Measurements from ENCODE around the gene GARIN5A.

Gene GARIN5A

DNA sequence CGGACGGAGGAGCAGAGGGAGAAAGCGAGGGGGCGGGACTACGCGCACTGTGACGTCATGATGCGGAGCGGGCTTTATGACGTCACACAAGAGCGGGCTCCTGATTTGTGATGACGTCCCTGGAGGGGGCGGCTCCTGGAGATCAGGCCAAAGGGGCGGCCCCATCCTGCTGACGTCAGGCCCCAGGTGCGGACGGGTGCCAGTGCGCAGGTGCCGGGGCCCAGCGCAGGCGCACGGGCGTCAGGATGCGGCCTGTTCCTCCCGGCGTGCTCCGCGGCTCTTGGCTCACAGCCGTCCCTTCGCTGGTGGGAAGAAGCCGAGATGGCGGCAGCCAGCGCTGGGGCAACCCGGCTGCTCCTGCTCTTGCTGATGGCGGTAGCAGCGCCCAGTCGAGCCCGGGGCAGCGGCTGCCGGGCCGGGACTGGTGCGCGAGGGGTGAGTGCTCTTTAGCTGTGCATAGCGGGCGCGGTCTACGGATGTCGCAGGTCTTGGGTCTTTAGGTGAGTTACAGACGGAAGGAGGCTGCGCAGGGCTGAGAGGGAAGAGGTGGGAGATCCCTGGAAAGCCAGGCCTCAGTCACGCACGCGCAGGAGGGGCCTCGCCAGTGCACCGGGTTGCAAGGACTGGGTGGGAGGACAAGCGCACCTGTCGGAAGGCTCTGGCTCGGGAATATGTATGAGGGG is at the start of gene GARIN5A, which contains the start of gene EMC10:
Gene GARIN5A, minus strand, starts transcription at position 625 of the 683 bp plus-strand sequence. Its CDS starts 460 bp downstream, at position 165.
Gene EMC10, plus strand, starts transcription at position 284 of the 683 bp plus-strand sequence. Its CDS starts 38 bp downstream, at position 322.
- Mint-ChIP-seq H3K27me3 (no peaks in the 10 kb centered on the region), H3K9me3 (peaks cover 0 to 4% of the 10 kb centered on the region in 2 donors), H3K27ac (peak within 1 kb of the TSS; percentile 98), H3K36me3 (peaks cover 25 to 37% of the 10 kb centered on the region in 2 donors), H3K4me3 (peak within 1 kb of the TSS; percentile 99 to 100), H3K4me1 (peaks cover 30 to 46% of the 10 kb centered on the region in 2 donors)
- DNase-seq (peak; percentile 96), ATAC-seq (replicated peaks) (peak; percentile 96 to 98)

GRCh38 chr19:50522881-50523280 is 46.2 kb upstream of the GARIN5A start:
- Mint-ChIP-seq H3K27ac (no peak overlapping the region), H3K4me1 (no peaks in the 10 kb centered on the region), H3K36me3 (no peaks in the 10 kb centered on the region), H3K27me3 (peaks cover 3 to 7% of the 10 kb centered on the region in 2 donors), H3K9me3 (no peaks in the 10 kb centered on the region), H3K4me3 (no peak overlapping the region)
- ATAC-seq (replicated peaks), result no peak
- DNase-seq, result no peak

GRCh38 chr19:50520822-50521465 is 44.3 kb upstream of the GARIN5A start:
- Mint-ChIP-seq H3K4me3 (no peak overlapping the region), H3K4me1 (no peaks in the 10 kb centered on the region), H3K27me3 (peaks cover 4% of the 10 kb centered on the region in 2 donors), H3K9me3 (no peaks in the 10 kb centered on the region), H3K36me3 (no peaks in the 10 kb centered on the region), H3K27ac (no peak overlapping the region)
- ATAC-seq (replicated peaks) (no peak), DNase-seq (no peak)

DNA sequence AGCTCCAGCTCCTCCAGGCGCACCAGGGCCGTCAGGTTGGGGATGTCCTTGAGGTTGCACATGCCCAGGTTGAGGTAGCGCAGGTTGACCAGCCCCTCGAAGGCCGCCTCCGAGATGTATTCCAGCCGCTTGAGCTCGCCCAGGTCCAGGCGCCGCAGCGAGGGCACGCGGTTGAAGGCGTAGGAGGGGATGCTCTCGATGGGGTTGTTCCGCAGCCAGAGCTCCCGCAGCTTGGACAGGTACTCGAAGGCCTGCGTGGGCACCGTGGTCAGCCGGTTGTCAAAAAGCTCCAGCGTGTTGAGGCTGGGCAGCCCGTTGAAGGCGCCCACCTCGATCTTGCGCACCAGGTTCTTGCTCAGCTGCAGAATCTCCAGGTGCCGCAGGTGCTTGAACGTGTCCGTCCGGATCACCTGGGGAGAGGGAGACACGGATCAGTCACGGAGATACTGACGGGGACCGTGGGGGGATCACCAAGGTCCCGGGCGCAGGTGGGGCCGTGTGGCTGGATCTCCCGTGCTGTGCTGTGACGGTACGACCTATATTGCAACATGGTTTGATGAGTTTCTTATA is 42.4 kb upstream of the GARIN5A start:
- no peak for DNase-seq
- H3K27me3 Mint-ChIP-seq, result peaks cover 17 to 21% of the 10 kb centered on the region in 2 donors
- peaks cover 3 to 5% of the 10 kb centered on the region in 2 donors for H3K4me1 Mint-ChIP-seq
- no peak overlapping the region for H3K4me3 Mint-ChIP-seq
- no peak overlapping the region for H3K27ac Mint-ChIP-seq
- H3K36me3 Mint-ChIP-seq, result no peaks in the 10 kb centered on the region
- no peaks in the 10 kb centered on the region for H3K9me3 Mint-ChIP-seq
- no peak for ATAC-seq (replicated peaks)

DNA sequence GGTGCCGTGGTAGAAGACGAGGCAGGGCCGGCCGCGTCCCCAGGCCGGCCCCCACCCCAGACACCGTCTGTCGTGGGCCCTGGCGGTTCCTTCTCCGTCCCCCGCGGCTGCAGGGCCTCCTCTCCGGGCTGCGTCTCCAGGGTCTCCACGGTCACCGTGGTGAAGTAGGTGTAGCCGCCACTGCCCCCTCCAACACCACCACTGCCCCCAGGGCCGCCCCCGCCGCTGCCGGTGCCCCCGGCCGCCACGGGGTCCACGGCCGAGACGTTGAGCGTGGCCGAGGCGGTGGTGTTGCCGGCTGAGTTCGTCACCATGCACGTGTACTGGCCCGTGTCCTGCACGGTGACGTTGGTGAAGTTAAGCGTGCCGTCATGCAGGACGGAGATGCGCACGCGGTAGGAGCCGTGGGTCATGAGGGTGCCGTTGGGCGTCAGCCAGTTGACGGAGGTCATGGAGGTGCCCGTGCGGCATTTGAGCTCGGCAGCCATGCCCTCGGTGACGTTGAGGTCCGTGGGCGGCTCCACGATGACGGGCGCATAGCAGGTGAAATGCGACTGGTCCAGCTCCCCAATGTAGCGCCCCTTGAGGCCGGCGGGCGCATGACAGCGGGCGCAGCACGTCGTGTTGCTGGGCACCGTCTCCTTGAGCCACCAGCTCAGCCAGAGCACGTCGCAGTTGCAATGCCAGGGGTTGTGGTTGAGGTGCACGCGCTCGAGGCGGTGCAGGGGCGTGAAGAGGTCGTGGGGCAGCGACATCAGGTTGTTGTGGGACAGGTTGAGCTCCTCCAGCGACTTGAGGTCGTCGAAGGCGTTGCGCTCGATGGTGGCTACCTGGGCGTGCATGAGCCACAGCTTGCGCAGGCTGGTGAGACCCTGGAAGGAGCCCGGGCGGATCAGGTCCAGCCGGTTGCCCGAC is 41.7 kb upstream of the GARIN5A start:
- Mint-ChIP-seq H3K27ac (no peak overlapping the region), H3K9me3 (no peaks in the 10 kb centered on the region), H3K4me1 (peaks cover 5 to 6% of the 10 kb centered on the region in 2 donors), H3K27me3 (peaks cover 20 to 28% of the 10 kb centered on the region in 2 donors), H3K36me3 (no peaks in the 10 kb centered on the region), H3K4me3 (no peak overlapping the region)
- DNase-seq (no peak), ATAC-seq (replicated peaks) (no peak)

DNA sequence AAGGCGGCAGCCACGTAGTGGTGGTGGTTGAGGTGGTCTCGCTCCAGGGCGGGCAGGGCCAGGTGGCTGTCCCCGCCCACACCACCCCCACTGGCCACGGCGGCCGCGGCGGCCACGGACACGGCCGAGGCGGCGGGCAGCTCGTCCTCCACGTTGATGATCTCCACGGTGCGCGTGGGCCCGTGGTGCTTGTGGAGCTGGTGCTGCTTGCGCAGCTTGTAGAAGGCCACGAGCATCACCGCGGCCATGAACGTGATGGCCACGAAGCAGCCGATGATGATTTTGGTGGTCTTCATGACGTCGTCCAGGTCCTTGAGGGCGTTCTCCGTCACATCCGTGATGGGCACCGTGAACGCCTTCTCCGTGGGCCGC is 41.0 kb upstream of the GARIN5A start:
- Mint-ChIP-seq H3K27ac (no peak overlapping the region), H3K36me3 (no peaks in the 10 kb centered on the region), H3K9me3 (no peaks in the 10 kb centered on the region), H3K4me1 (peaks cover 6% of the 10 kb centered on the region in 2 donors), H3K27me3 (peaks cover 24 to 32% of the 10 kb centered on the region in 2 donors), H3K4me3 (no peak overlapping the region)
- DNase-seq (no peak), ATAC-seq (replicated peaks) (no peak)

DNA sequence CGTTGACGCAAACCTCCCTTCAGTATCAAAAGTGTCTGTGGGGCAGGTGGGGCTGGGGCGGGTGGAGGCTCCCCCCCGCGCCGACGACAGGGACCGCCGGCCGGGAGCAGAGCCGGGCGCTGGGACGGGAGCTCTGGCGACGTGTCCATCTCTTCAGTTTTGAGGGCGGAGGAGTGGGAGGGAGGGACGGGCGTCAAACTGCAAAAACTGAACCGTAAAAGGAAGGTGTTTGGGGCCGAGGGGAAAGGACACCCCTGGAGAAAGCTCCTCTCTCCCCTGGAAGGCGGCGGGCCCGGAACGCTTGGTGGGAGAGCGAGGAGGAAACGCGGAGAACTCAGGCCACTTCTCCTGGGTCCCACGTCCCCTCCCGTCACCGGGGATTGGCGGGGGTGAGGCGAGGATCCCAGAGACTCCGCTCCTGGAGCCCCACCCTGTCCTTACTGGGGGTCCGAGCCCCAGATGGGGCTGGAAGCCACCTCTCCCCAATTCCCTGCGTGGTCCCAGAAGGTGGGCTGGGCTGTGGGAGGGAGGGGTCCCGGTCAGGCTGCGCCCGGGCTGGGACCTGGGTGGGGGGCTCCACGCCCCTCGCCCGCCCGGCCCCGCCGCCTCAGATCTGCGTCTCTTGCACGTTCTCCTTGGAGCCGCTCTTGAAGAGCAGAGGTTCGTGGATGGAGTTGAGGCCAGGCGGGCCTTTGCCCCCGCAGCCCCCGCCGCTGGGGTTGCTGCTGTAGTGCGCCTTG is 40.5 kb upstream of the GARIN5A start:
- ATAC-seq (replicated peaks) (no peak), DNase-seq (no peak)
- peaks cover 6% of the 10 kb centered on the region in 2 donors for H3K4me1 Mint-ChIP-seq
- peaks cover 24 to 32% of the 10 kb centered on the region in 2 donors for H3K27me3 Mint-ChIP-seq
- no peak overlapping the region for H3K27ac Mint-ChIP-seq
- no peak overlapping the region for H3K4me3 Mint-ChIP-seq
- no peaks in the 10 kb centered on the region for H3K9me3 Mint-ChIP-seq
- H3K36me3 Mint-ChIP-seq, result no peaks in the 10 kb centered on the region

GRCh38 chr19:50516456-50516855 is 39.8 kb upstream of the GARIN5A start:
- Mint-ChIP-seq H3K4me3 (no peak overlapping the region), H3K4me1 (peaks cover 10 to 13% of the 10 kb centered on the region in 2 donors), H3K27me3 (peaks cover 24 to 32% of the 10 kb centered on the region in 2 donors), H3K27ac (no peak overlapping the region), H3K9me3 (no peaks in the 10 kb centered on the region), H3K36me3 (peaks cover 0 to under 1% of the 10 kb centered on the region in 2 donors)
- ATAC-seq (replicated peaks), result no peak
- no peak for DNase-seq

DNA sequence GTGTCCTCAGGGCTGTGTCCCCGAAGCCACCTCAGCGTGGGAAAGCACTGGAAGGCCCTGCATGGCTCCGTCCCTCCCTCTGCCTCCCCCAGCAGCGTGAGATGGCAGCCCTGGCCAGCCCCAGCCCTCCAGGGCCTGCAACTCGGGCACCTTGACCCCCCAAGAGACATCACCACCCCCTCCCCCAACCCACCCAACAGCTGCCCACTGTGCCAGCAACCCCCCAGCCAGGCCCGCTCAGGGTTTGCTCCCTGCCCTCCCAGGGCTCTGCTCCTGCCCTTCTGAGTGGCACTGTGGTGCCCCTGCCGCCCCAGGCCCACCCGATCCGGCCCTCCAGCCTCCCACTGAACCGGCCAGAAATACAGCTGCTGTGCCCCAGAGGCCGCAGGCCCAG is 38.5 kb upstream of the GARIN5A start:
- Mint-ChIP-seq H3K27ac (no peak overlapping the region), H3K36me3 (peaks cover 0 to 4% of the 10 kb centered on the region in 2 donors), H3K9me3 (no peaks in the 10 kb centered on the region), H3K4me3 (no peak overlapping the region), H3K27me3 (peaks cover 24 to 32% of the 10 kb centered on the region in 2 donors), H3K4me1 (peaks cover 18 to 24% of the 10 kb centered on the region in 2 donors)
- ATAC-seq (replicated peaks), result no peak
- DNase-seq, result no peak

DNA sequence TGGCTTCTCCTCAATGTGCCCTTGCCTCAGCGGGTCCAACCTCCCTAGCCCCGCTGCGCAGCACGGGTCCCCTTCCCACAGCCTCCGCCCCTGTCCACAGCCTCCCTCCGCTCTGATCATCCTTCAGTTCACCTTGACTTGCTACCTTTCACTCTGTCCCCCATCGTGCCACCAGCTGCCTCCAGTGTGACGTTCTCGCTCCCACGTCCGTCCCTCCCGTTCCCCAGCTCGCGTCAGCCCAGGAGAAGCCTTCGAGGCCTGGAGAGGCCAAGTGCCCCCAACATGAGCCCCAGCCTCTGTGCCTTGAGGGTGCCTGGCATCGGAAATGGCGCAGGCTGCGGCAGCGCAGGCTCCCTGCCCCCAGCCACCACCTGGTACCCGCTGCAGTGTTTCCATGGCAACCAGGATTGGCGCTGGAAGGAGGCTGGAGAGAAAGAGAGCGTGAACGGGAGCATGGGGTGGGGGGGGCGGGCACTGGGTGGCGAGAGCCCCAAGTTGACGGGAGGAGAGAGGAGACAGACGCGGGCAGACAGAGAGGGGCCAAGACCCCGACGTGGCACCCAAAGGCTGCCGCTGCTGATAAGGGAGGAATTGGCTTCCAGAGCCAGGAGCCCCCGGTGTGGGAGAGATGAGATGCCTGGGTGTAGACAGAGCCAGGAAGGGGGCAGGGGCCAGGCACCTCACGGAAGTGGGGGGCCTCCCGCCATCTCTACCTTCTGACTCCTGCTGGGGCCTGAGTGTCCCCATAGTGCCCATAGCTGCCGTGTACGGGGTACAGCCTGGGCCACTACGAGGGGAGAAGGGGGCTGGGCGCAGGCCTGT is 37.9 kb upstream of the GARIN5A start:
- Mint-ChIP-seq H3K9me3 (no peaks in the 10 kb centered on the region), H3K36me3 (peaks cover 0 to 4% of the 10 kb centered on the region in 2 donors), H3K27ac (peak overlapping the region; percentile 76), H3K27me3 (peaks cover 24 to 32% of the 10 kb centered on the region in 2 donors), H3K4me1 (peaks cover 18 to 28% of the 10 kb centered on the region in 2 donors), H3K4me3 (peak overlapping the region in 1 of 2 donors; percentile 17)
- no peak for ATAC-seq (replicated peaks)
- no peak for DNase-seq

DNA sequence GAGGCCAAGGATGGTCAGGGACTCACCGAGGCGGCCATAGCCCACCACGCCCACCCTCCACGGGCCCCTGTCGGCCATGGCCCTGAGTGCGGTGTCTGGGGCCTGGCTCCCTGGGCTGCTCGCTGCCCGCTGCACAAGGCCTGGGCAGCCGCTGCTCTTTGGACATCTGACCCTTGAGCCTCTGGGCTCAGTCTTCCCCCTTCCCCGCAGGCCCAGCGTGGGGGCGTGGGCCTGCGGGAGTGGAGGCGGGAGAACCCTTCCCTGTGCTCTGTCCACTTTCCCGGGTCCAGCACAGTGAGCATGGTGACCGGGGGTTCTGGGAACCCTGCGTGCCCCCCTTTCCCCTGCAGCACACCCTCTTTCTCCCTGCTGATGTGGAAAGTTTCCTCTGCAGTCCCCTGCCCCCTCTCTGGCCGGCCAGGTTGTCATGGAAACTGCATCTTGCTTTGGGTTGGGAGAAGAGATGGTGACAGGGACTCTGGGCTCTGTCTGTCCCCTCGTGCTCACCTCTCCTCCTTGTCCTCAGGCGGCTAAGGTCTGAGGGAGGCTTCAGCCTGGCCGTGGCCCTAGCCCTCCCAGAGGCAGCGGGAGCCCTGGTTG is 37.2 kb upstream of the GARIN5A start, which contains the start of gene ASPDH:
Gene ASPDH, minus strand, starts transcription at position 168 of the 600 bp plus-strand sequence. Its CDS starts 90 bp downstream, at position 78.
- no peak for DNase-seq
- Mint-ChIP-seq H3K27ac (peak within 1 kb of the TSS; percentile 76), H3K36me3 (peaks cover 3 to 10% of the 10 kb centered on the region in 2 donors), H3K4me3 (peak within 1 kb of the TSS in 1 of 2 donors; percentile 17), H3K27me3 (peaks cover 24 to 32% of the 10 kb centered on the region in 2 donors), H3K9me3 (no peaks in the 10 kb centered on the region), H3K4me1 (peaks cover 22 to 32% of the 10 kb centered on the region in 2 donors)
- ATAC-seq (replicated peaks), result no peak

DNA sequence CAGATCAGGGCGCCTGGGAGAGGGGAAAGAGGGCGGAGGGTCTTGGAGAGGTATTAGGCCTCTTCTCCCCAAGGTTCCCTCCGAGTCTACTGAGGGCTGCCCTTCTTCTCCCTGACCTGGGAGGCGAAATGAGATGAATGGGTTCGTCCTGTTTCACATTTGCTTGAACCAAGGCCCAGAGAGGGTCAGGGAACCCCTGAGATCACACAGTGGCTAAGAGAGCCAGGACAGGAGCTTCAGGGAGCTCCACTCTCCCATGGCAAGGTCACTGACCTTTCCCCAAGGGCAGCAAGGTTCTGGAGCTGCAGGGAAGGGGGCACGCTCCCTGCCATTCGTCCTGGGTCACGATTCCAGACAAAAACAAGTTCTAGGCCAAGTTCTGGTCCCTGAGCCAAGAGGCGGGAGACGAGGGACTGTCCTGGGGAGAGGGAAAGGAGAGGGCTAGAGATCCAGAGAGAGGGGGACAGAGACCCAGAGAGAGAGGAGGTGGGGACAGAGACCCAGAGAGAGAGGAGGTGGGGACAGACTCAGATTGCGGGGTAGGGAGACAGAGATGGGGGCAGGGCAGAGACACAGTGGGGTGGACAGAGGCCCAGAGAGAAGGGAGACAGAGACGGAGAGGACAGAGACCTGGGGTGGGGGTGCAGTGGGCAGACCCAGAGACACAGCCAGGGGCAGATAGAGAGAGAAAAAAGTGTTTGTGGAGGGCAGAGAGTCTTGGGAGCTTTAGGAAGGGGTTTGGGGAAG is 36.5 kb upstream of the GARIN5A start:
- Mint-ChIP-seq H3K27ac (no peak overlapping the region), H3K4me3 (no peak overlapping the region), H3K4me1 (peaks cover 24 to 33% of the 10 kb centered on the region in 2 donors), H3K36me3 (peaks cover 4 to 14% of the 10 kb centered on the region in 2 donors), H3K9me3 (no peaks in the 10 kb centered on the region), H3K27me3 (peaks cover 21 to 32% of the 10 kb centered on the region in 2 donors)
- ATAC-seq (replicated peaks) (no peak), DNase-seq (no peak)

Measured in stimulated activated naive B cell treated with anti-CD40 and anti-IgM and Interleukin-4, amounts not matched to agents 10 μg/mL and 1 μg/mL and 100 μg/mL, for 72 hours (primary cell).